GM19025 (cell line): ENCODE results near the gene TREM2.
"Not testable (repeated sequence)": the region's sequence is repeated elsewhere in the genome, so short reads cannot be mapped to it uniquely, and the experiment has no call there.

ENCODE experiments used
- ATAC-seq: cut with Tn5 transposase; IDR thresholded peaks from one replicate; pipeline ENCODE4 v1.9.1; 2021; ENCODE audit warnings: mild to moderate bottlenecking, low read depth, moderate library complexity; ENCODE audit not compliant: unreplicated experiment

TREM2 gene

GRCh38 chr6:41156001-41156400 lies 6.9 kb downstream of the TREM2 start:
- ATAC-seq, result no peak

- no peak for ATAC-seq
Observed at GRCh38 chr6:41155132-41155805, 7.6 kb downstream of the TREM2 start.

GRCh38 chr6:41153992-41154625 lies 8.8 kb downstream of the TREM2 start, which contains the start of gene TREML1:
TSS of gene TREML1 (minus strand) at chr6:41154347. CDS start at chr6:41154288, 59 bp downstream.
- no peak for ATAC-seq

- ATAC-seq, result no peak
Observed at GRCh38 chr6:41153451-41153850, 9.5 kb downstream of the TREM2 start.

- no peak for ATAC-seq
Observed at GRCh38 chr6:41150671-41151070, 12.2 kb downstream of the TREM2 start.

- ATAC-seq, result no peak
Observed at GRCh38 chr6:41147917-41148316, 15.0 kb downstream of the TREM2 start.

- no peak for ATAC-seq
Observed at GRCh38 chr6:41136911-41137310, 26.0 kb downstream of the TREM2 start.

GRCh38 chr6:41135062-41135832 lies 27.7 kb downstream of the TREM2 start:
- no peak for ATAC-seq

GRCh38 chr6:41132254-41132653 lies 30.7 kb downstream of the TREM2 start:
- ATAC-seq, result no peak

GRCh38 chr6:41125282-41125681 lies 37.6 kb downstream of the TREM2 start:
- no peak for ATAC-seq

- ATAC-seq, result no peak
Observed at GRCh38 chr6:41122918-41123317, 40.0 kb downstream of the TREM2 start.

GRCh38 chr6:41122373-41122772 lies 40.5 kb downstream of the TREM2 start:
- no peak for ATAC-seq

GRCh38 chr6:41120058-41120457 lies 42.9 kb downstream of the TREM2 start:
- ATAC-seq, result no peak

GRCh38 chr6:41119508-41119907 lies 43.4 kb downstream of the TREM2 start:
- ATAC-seq, result no peak

GRCh38 chr6:41115027-41115426 lies 47.9 kb downstream of the TREM2 start:
- not testable (repeated sequence) for ATAC-seq

- ATAC-seq, result no peak
Observed at GRCh38 chr6:41111017-41111416, 51.9 kb downstream of the TREM2 start.
